Urothelium cell line (cell line): ENCODE results near the gene NEDD4.
"Not testable (repeated sequence)": the region's sequence is repeated elsewhere in the genome, so short reads cannot be mapped to it uniquely, and the experiment has no call there.

ENCODE experiments used
- DNase-seq: peaks from one replicate; pipeline ENCODE4 v3.0.0; 2011; ENCODE audit warnings: low spot score, mixed read lengths
- FAIRE-seq: peaks from 2 replicates; lab custom pipeline; 2011; peaks lifted over from hg19 to GRCh38; lab: Jason Lieb, UNC

Gene NEDD4

GRCh38 chr15:55993111-55993803 is at the start of gene NEDD4:
TSS of gene NEDD4 (minus strand) at chr15:55993612. CDS start at chr15:55993555, 57 bp downstream.
- DNase-seq (peak; percentile 96), FAIRE-seq (peak; percentile 89)

GRCh38 chr15:56042498-56042897 is 49.1 kb upstream of the NEDD4 start:
- no peak for DNase-seq
- FAIRE-seq, result no peak

GRCh38 chr15:56042031-56042430 is 48.6 kb upstream of the NEDD4 start:
- FAIRE-seq, result no peak
- no peak for DNase-seq

- FAIRE-seq (peak; percentile 61), DNase-seq (peak; percentile 80)
These were observed 46.9 kb upstream of the NEDD4 start for GRCh38 chr15:56040081-56041035.

- DNase-seq (no peak), FAIRE-seq (no peak)
These were observed 45.3 kb upstream of the NEDD4 start for GRCh38 chr15:56038707-56039106.

GRCh38 chr15:56038015-56038414 is 44.6 kb upstream of the NEDD4 start:
- FAIRE-seq, result no peak
- DNase-seq, result no peak

- DNase-seq (no peak), FAIRE-seq (no peak)
These were observed 43.2 kb upstream of the NEDD4 start for GRCh38 chr15:56036546-56037067.

- no peak for DNase-seq
- FAIRE-seq, result no peak
These were observed 41.8 kb upstream of the NEDD4 start for GRCh38 chr15:56035166-56035565.

GRCh38 chr15:56034514-56034913 is 41.1 kb upstream of the NEDD4 start:
- FAIRE-seq (no peak), DNase-seq (no peak)

GRCh38 chr15:56032373-56032772 is 39.0 kb upstream of the NEDD4 start:
- DNase-seq (no peak), FAIRE-seq (no peak)

- no peak for DNase-seq
- no peak for FAIRE-seq
These were observed 38.4 kb upstream of the NEDD4 start for GRCh38 chr15:56031836-56032235.

GRCh38 chr15:56031402-56031801 is 38.0 kb upstream of the NEDD4 start:
- FAIRE-seq (peak; percentile 74), DNase-seq (no peak)

GRCh38 chr15:56028430-56028829 is 35.0 kb upstream of the NEDD4 start:
- DNase-seq, result no peak
- no peak for FAIRE-seq

GRCh38 chr15:56023160-56023559 is 29.7 kb upstream of the NEDD4 start:
- DNase-seq, FAIRE-seq: not testable (repeated sequence)

GRCh38 chr15:56019819-56020486 is 26.5 kb upstream of the NEDD4 start:
- no peak for DNase-seq

GRCh38 chr15:56019060-56019793 is 25.8 kb upstream of the NEDD4 start:
- FAIRE-seq (no peak), DNase-seq (no peak)

More at GRCh38 chr15:56019819-56020486, 26.5 kb upstream of the NEDD4 start:
- no peak for FAIRE-seq

- FAIRE-seq (no peak), DNase-seq (no peak)
These were observed 24.5 kb upstream of the NEDD4 start for GRCh38 chr15:56017920-56018319.

GRCh38 chr15:56017511-56017910 is 24.1 kb upstream of the NEDD4 start:
- no peak for FAIRE-seq
- no peak for DNase-seq

- no peak for FAIRE-seq
- no peak for DNase-seq
These were observed 22.9 kb upstream of the NEDD4 start for GRCh38 chr15:56016281-56016680.

GRCh38 chr15:56014677-56015076 is 21.3 kb upstream of the NEDD4 start:
- DNase-seq (no peak), FAIRE-seq (no peak)
